GM12892 (cell line): Measurements from ENCODE around the gene CEP131.

Source experiments
- POLR2A ChIP-seq: IDR thresholded peaks from 2 replicates; pipeline ENCODE4 v1.6.1; 2011; ENCODE audit warnings: low read depth, low read length, control low read depth
- POLR2AphosphoS5 ChIP-seq: IDR thresholded peaks from 2 replicates; pipeline ENCODE4 v1.6.1; 2011; ENCODE audit warnings: low read depth, low read length, control low read depth
- TAF1 ChIP-seq: IDR thresholded peaks from 2 replicates; pipeline ENCODE4 v1.6.1; 2011; ENCODE audit warnings: low read depth, mild to moderate bottlenecking, control low read depth, low read length, borderline replicate concordance

DNA sequence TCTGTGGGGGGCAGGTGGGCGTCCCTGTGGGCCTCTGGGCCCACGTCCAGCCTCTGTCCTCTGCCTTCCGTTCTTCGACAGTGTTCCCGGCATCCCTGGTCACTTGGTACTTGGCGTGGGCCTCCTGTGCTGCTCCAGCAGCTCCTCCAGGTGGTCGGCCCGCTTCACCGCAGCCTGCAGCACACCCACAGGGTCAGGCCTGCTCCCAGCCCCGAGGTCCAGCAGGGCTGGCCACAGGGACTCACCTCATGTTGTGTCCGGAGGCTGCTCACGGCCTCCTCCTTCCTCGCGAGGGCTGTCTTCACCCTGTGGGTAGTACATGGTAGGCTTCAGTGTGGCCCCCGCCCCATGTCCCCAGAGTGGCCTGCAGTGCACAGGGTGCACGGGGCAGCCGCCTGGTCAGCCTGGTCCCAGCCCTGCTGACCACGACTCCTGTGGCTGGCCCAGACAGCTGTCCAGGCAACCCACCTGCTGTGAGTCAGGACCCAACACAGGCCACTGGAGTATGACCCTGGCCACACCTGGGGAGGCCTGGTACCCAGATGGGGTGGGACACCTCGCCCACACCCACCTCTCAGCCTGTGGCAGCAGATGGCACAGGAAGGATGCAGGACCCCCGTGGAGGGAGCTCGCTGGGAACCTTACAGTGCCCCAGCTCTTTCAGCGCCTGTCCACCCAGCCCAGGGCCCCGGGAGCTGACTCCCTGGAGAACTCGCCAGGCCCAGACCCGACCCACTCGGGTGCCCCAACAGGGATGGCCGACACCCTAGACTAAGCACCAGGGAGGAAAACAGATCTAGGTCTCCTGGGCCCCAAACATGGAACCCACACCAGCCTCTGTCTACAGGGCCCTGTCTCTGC, 32.9 kb downstream of the CEP131 start:
- TF ChIP-seq POLR2AphosphoS5 (no peak), TAF1 (no peak), POLR2A (no peak)
